NCI-H510A (cell line): ENCODE measurements around the gene TBL1X.
"Not testable (repeated sequence)": the region's sequence is repeated elsewhere in the genome, so short reads cannot be mapped to it uniquely, and the experiment has no call there.

Source experiments
- DNase-seq: peaks from one replicate; lab custom pipeline; 2025; lab: John Stamatoyannopoulos, UW

Gene TBL1X

GRCh38 chrX:9536156-9536555 is 71.3 kb downstream of the TBL1X start:
- not testable (repeated sequence) for DNase-seq

GRCh38 chrX:9537781-9538180 is 72.9 kb downstream of the TBL1X start:
- DNase-seq = no peak

GRCh38 chrX:9538544-9539045 is 73.7 kb downstream of the TBL1X start:
- DNase-seq = peak; percentile 73

- DNase-seq = no peak
These were observed 74.9 kb downstream of the TBL1X start for GRCh38 chrX:9539605-9540387.

GRCh38 chrX:9542106-9542760 is 77.4 kb downstream of the TBL1X start:
- DNase-seq = no peak

GRCh38 chrX:9542761-9543111 is 77.9 kb downstream of the TBL1X start:
- no peak for DNase-seq

- no peak for DNase-seq
These were observed 90.5 kb downstream of the TBL1X start for GRCh38 chrX:9555354-9555753.

- DNase-seq = no peak
These were observed 92.2 kb downstream of the TBL1X start for GRCh38 chrX:9557091-9557490.

GRCh38 chrX:9557521-9557920 is 92.7 kb downstream of the TBL1X start:
- no peak for DNase-seq

GRCh38 chrX:9558615-9559014 is 93.8 kb downstream of the TBL1X start:
- no peak for DNase-seq

GRCh38 chrX:9560219-9560618 is 95.4 kb downstream of the TBL1X start:
- DNase-seq = no peak

GRCh38 chrX:9561199-9561598 is 96.3 kb downstream of the TBL1X start:
- DNase-seq = no peak

- DNase-seq = no peak
These were observed 98.0 kb downstream of the TBL1X start for GRCh38 chrX:9562851-9563250.

- DNase-seq = no peak
These were observed 101.3 kb downstream of the TBL1X start for GRCh38 chrX:9566150-9566621.

- DNase-seq = no peak
These were observed 105.0 kb downstream of the TBL1X start for GRCh38 chrX:9569876-9570301.

- peak; percentile 59 for DNase-seq
These were observed 108.6 kb downstream of the TBL1X start for GRCh38 chrX:9573282-9574106.

GRCh38 chrX:9576059-9576458 is 111.2 kb downstream of the TBL1X start:
- DNase-seq = peak; percentile 27

- DNase-seq = no peak
These were observed 112.7 kb downstream of the TBL1X start for GRCh38 chrX:9577555-9577954.

- no peak for DNase-seq
These were observed 113.4 kb downstream of the TBL1X start for GRCh38 chrX:9578083-9578779.

GRCh38 chrX:9581771-9582385 is 117.0 kb downstream of the TBL1X start:
- no peak for DNase-seq

- DNase-seq = no peak
These were observed 118.1 kb downstream of the TBL1X start for GRCh38 chrX:9582956-9583355.
